ENCODE results near the gene MAPRE3.

GRCh38 chr2:27032495-27033252 is 62.2 kb downstream of the MAPRE3 start, which contains the start of gene TMEM214:
- TF ChIP-seq CSDC2 (CRISPR knock-in tag; IDR thresholded peaks at IDR 0.05): no peak
- no peak for TF ChIP-seq BACH2 (CRISPR knock-in tag; IDR thresholded peaks at IDR 0.05; ENCODE audit: borderline replicate concordance)
- TF ChIP-seq PATZ1 (CRISPR knock-in tag; IDR thresholded peaks at IDR 0.05; ENCODE audit: borderline replicate concordance): no peak
- TF ChIP-seq ZFP30 (CRISPR knock-in tag; IDR thresholded peaks at IDR 0.05): no peak
- no peak for TF ChIP-seq RARB (CRISPR knock-in tag; IDR thresholded peaks at IDR 0.05)
- no peak for TF ChIP-seq TOX (CRISPR knock-in tag; IDR thresholded peaks at IDR 0.05; ENCODE audit: borderline replicate concordance)
- TF ChIP-seq POU6F1 (CRISPR knock-in tag; IDR thresholded peaks at IDR 0.05; ENCODE audit: borderline replicate concordance, low read depth): no peak
- no peak for TF ChIP-seq ARNTL (CRISPR knock-in tag; IDR thresholded peaks at IDR 0.05; ENCODE audit: borderline replicate concordance, low read depth)
- no peak for TF ChIP-seq ESRRG (CRISPR knock-in tag; IDR thresholded peaks at IDR 0.05)

Measured in SK-N-SH treated with all-trans-retinoic acid at 6 μM for 48 hours (cell line).